HG03521 (cell line): ENCODE data around the gene LCN6.
"Not testable (repeated sequence)": the region's sequence is repeated elsewhere in the genome, so short reads cannot be mapped to it uniquely, and the experiment has no call there.

Source experiments
- ATAC-seq: cut with Tn5 transposase; IDR thresholded peaks from one replicate; pipeline ENCODE4 v1.9.1; 2021; ENCODE audit warnings: mild to moderate bottlenecking, moderate library complexity; ENCODE audit not compliant: unreplicated experiment

The LCN6 gene

DNA sequence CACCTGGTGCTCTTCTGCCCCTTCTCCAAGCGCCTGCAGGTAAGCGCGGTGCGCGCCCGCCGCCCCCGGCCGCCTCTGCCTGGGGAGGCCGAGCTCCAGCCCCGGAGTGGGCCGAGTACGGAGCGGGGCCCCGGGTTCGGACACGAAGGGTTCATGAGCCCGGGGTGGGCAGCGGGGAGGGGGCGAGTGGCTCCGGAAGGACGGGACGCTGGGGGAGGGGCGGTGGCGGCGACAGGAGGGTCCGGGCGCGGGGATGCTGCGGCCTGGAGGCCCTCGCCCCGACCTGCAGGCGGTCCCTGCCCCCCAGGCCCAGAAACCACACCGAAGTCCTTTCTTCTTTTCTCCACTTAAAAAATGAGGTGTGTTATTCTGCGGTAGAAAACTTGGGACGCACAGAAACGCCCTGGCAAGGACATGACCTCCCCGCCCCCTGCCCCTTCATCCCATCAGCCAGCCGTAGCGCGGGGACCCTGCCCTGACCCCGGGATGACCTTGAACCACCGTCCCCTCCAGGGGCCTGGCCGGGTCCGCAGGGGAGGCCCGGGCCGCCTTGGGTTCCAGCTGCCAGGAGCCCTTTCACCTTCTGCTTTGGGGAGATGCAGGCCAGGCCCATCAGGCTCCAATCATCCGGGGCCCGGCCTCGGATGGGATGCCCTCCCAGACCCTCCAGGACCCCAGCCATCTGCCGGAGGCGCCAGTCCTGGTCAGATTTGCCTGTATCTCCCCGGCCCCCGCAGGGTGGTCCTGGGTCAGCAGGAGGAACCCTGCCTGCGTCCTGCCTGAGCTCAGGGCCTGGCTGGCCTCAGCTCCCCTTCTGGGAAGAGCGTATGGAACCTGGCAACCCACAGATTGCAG is 35.4 kb downstream of the LCN6 start:
- no peak for ATAC-seq

DNA sequence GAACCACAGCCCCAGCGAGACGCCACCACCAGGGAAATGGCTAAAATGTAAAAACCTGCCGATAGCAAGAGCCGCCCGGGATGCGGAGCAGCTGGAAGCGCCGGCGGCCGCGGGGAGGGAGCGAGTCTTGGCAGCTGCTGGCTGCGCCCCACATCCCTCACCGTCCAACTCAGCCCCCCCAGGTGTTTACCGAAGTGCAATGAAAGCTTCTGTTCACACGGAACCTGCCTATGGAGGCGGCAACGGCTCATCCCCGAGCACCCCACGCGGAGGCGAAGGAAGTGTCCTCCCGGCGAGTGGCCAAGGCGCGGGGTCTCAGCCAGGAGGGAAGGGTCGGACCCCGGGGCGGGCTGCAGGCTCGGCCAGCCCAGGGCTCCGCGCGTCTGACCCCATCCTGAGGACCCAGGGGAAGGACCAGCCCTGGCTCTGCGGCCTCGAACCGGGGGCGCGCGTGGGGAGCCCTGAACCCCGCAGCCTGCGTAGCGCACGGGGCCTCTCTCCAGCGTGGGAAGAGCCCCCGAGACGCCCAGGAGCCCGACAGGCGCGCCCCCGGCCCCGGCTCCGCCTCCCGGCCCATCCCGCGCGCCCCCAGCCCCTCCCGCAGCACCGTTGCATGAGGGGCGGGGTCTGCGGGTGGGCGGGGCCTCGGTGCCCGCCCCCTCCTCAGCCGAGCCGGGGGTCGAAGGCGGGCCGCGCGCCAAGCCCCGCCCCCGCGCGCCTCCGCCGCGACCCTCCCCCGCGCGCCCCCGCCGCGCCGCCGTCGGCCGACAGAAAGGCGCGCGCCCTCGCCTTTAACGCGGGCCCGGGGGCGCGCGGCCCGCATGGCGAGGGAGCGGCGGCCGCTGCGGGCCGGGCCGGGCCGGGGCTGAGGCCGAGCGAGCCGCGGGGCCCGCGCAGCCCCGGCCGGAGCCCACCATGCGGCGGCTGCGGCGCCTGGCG is 36.3 kb downstream of the LCN6 start, which contains the start of gene DIPK1B:
TSS of gene DIPK1B (plus strand) at position 822 of the 939 bp plus-strand sequence. CDS start at position 916, 94 bp downstream.
- ATAC-seq, result no peak

DNA sequence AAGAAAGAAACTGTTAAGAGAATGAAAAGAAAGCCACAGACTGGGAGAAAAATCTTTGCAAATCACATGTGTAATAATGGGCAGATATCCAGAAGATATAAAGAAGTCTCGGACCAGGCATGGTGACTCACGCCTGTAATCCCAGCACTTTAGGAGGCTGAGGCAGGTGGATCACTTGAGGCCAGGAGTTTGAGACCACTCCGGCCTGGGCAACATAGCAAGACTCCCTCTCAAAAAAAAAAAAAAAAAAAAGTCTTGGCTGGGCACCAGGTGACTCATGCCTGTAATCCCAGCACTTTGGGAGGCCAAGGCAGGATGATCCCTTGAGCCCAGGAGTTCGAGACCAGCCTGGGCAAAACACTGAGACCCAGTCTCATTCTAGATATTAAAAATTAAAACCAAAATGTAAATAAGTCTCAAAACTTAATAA is 37.1 kb downstream of the LCN6 start:
- not testable (repeated sequence) for ATAC-seq

DNA sequence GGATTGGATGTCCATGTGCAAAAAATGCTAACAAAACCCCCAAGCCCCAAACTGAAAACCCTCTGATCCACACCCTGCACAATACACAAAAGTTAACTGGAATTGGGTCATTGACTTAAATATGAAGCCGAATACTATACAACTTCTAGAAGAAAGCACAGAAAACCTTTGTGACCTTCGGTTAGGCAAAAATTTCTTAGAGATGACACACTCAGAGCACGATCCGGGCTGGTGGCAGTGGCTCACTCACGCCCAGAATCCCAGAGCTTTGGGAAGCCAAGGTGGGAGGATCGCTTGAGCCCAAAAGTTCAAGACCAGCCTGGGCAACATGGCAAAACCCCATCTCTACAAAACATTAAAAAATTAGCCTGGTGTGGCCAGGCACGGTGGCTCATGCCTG is 37.8 kb downstream of the LCN6 start:
- no peak for ATAC-seq

DNA sequence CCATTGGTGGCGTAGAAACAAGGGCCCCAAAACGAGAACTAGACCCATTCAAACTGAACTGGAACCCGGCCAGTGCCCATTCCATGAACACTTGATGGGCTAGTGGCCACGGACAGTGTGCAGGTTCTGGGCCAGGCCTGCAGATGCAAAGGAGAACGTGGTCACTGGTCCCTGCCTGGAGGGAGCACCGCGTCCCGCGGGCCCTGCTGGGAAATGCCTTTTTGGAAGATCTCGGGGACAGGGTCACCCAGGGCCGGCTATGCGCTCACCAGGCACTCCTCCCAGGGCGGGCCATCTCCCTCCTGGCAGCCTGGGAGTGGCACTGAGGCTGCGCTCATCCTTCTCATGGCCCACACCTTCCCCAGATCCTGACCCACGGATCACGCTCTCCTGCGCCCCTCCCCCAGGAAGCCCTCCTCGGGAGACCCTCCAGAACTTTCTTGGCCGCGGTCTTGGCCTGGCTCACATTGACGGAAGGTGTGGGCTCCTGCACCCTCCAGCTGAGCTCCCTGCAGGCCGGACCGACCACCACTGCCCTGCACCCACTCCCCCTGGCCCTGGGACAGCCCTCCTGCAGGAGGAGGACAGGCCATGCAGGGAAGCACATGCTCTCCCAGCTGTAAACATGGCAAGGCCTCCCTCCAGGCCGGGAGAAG is 38.7 kb downstream of the LCN6 start:
- no peak for ATAC-seq

DNA sequence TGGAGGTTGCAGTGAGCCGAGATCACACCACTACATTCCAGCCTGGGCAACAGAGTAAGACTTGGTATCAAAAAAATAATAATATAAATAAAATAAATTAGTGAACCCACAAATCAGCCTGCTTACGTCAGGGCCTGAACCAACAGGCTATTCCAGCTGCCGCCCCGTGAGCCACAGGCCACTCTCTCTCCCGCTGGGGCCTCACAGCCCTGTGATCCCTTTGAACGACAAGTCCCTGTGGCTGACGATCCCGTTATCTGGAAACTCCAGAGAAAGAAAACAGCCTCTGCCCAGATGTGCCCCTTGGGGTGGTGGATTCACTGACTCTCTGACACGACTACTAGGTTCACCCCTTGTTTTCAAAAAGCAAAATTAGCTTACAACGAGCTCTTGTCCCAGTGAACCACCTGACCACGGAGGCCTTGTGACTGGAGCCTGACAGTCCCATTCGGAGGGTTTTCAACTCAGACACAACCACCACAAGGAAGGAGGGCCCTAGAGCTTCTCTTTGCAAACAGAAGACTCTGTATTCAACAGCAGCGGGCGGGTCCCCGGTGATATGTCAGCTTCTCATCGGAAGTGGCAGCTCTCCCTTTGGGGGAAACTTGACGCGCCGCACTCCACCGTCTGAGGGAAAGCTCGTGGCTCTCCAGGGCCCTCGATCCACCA is 40.3 kb downstream of the LCN6 start:
- no peak for ATAC-seq

DNA sequence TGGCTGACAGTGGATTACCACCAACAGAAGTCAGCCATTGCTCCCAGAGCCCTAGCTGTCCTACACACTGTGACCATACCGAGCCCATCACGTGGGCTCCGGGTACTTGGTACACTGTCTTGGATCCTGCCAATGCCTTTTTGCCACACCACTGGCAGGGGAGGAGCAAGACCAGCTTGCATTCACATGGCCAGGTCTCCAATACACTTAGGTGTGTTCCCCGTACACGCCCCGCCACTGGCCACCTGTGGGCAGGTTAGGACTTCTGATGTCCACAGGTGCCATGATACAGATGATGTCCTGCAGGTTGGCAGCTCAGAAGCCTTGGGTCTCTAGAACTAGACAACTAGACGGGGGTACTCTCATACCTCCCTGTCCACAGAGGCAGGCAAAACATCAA is 41.3 kb downstream of the LCN6 start:
- ATAC-seq, result no peak

DNA sequence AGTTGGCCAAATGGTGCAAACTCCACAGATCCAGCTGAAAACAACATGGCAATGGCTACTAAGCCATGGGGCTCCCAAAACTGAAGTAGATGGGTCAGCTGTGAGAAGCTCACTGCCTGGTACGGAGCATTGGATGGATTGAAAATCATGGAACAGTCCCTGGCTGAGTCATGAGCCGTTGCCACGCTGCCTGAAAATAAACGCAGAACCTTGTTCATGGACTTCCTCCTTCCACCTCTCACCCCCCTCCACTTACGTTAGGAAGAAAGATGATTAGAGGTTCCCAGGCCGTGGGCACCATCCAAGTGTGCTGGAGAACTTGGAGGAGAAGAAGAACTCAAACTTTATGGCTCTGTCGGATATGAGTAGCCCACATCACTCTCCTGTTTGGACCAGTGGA is 42.8 kb downstream of the LCN6 start:
- ATAC-seq, result no peak

DNA sequence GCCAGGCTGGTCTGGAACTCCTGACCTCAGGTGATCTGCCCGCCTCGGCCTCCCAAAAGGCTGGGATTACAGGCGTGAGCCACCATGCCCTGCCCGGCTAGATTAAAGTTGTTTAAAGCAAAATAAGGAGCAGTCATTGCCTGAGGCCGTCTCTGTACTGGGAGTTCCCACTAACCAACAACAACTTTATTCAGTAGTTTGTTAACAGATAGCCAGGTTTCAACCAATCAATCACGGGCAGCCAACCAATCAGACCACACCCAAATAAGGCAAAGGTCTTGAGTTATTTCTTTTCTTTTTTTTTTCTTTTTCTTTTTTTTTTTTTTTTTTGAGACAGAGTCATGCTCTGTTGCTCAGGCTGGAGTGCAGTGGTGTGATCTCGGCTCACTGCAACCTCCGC is 43.6 kb downstream of the LCN6 start:
- ATAC-seq, result not testable (repeated sequence)

DNA sequence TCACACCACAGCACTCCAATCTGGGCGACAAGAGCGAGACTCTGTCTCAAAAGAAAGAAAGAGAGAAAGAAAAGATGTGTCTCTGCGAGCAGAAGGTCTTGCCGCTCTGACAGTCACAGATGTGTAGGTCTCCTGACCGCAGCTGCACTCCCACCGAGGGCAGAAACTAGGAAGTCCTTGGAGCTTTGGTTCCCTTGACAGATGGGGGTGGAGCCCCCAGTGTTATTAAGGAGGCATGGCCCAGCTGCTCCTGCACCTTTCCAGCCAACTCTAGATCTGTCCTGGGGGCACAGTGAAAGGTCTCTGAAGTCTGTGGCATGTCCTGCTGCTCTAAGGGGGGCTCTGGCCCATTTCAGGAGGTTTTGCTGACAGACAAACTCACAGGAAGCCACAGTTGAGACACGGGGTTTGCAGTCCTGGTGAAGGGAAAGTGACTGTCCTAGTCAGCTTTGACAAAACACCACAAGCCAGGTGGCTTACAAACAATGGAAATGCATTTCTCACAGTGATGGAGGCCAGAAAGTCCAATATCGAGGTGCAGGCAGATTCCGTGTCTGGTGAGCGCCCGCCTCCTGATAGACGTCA is 45.0 kb downstream of the LCN6 start:
- no peak for ATAC-seq

DNA sequence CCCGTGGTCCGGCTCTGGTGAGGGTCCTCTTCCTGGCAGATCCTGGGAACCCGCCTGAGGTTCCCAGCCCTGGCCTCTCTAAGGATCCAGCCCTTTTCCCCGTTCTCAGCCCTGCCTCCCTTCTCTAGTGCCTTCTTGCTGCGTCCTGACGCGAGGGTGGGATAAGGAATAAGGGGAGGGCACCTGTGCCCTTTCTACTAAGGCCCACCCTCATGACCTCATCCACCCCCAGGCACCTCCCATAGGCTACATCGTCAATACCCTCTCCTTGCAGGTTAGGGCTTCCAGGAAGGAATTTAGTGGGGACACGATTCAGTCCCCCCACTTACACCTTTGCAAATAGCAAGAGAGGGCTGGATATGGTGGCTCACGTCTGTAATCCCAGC is 46.7 kb downstream of the LCN6 start:
- no peak for ATAC-seq

DNA sequence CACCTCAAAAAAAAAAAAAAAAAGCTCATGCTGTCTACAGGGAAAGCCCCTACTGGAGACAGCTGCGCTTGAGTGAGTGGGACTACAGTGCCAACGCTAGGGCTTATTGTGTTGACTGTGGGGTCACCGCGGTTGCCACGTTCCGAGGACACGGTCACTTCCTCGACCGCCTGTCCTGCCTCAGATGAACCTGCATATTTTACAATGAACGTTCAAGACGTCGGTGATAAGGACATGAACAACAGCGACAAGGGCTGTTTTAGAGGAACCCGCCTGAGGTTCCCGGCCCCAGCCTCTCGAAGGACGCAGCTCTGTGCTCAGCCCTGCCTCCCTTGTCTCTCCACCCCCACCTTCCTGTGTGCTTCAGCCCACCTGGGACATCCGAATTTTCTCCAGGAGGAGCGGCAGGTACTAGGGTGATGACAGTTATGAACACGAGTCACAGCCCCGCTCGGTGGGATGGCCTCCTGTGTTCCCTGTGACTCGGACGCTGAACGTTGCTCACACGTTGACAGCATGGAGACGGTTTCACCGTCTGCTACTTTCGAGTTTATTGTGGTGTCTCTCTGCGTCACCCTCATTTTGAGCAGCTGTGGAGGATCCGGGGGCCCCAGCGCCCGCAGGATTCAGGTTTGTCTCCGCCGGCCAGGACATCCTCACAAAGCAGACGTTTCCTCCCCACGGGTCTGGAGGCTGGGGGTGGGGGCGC is 47.2 kb downstream of the LCN6 start:
- ATAC-seq, result no peak

DNA sequence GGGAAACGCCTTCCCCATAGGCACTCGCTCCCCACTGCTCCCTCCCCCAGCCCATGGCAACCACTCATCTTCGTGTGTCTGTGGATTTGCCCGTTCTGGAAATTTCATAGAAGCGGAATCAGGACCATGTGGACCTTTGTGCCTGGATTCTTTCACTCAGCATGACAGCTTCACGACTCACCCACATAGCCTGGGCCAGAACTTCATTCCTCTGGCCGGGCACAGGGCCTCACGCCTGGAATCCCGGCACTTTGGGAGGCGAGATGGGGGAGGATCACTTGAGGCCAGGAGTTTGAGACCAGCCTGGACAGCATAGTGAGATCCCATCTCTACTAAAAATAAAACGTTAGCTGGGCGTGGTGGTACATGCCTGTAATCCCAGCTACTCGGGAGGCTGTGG is 48.0 kb downstream of the LCN6 start:
- no peak for ATAC-seq

DNA sequence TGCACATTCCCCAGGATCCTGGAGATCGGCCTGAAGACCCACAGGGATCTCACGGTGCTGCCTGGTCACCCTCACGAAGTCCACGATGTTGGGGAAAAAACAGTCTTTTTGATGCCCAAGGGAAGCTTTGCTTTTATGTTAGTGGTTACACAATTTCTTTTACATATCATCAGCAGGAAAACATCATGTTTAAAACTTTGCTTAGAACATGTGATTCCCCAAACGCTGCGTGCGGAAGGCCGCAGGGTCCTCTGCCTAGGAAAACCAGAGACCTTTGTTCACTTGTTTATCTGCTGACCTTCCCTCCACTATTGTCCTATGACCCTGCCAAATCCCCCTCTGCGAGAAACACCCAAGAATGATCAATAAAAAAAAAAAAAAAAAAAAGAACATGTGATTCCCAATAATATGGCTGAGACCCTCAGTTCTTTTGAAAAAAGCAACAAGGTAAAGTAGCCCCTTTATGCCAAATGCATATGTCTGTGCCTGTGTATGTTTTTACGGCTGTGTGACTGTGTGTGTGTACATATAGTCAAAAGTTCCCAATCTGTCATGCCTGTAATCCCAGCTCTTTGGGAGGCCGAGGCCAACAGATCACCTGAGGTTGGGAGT is 49.6 kb downstream of the LCN6 start:
- ATAC-seq, result no peak

DNA sequence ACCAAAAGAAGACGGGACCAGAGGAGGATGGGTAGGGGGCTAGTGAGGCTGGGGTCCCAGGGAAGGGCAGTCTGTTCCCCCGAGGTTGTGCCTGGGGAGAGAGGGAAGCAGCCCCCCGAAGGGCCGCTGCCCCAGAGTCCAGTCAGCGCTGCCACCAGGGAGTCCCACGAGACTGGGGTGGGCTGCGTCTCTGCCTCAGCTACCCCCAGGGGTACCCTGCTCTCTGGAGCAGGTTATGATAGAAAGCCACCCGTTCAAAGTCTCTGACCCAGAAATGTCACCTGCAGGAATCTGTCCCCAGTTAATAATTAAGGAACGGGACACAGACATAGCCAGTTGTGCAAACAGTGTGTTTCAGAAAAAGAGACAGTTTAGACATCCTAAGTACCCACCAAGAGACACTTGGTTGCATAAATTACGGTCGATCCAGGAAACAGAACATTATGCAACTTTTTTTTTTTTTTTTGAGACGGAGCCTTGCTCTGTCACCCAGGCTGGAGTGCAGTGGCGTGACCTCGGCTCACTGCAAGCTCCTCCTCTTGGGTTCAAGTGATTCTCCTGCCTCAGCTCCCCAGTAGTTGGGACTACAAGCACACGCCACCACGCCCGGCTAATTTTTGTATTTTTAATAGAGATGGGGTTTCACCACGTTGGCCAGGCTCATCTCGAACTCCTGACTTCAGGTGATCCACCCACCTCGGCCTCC is 50.4 kb downstream of the LCN6 start:
- ATAC-seq, result no peak

DNA sequence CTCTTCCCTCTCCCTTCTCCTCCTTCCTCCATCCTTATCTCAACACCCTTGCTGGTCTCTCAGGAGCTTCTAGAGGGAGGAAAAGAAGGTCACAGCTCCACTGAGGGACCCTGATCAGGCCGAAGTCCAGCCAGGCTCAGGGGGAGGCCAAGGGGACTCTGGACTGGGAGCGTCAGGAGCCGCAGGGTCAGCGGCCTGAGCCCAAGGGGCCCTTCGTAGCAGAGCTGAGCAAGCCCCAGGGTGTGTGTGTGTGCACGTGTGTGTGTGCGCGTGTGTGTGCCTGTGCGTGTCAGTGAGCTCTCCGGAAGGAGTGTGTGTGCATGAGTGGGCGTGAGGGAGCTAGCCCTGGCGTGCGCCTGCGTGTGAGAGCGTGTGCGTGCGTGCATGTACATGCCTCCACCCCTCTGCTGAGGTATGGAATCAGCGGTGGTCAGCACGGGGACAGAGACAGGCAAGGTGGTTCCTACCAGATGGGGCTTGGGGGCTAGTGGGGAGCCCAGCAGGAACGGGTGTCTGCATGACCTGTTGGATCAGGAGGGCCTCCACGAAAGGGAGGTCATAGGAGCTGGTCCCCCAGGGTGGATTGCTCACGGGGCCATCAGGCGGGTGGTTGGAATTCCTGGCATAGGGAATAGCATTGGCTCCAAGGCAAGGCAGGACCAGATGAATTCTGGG is 51.0 kb downstream of the LCN6 start:
- ATAC-seq, result no peak

DNA sequence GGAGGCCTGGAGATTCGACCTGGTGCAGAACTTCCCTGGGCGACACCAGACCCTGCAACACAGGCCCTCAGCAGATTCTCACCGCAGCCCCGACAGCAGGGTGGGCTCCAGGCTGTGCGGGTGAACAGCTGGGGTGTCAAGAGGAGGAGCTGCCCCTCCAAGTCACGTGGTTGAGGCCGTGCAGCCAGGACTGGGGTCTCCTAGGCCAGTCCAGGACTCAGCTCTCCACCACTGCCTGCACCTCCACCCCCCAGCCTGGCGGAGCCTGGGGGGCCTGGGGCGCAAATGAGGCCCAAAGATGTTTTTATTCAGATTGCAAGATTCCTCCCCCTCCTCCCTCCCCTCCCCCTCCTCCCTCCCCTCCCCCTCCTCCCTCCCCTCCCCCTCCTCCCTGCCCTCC is 51.8 kb downstream of the LCN6 start:
- ATAC-seq, result no peak

DNA sequence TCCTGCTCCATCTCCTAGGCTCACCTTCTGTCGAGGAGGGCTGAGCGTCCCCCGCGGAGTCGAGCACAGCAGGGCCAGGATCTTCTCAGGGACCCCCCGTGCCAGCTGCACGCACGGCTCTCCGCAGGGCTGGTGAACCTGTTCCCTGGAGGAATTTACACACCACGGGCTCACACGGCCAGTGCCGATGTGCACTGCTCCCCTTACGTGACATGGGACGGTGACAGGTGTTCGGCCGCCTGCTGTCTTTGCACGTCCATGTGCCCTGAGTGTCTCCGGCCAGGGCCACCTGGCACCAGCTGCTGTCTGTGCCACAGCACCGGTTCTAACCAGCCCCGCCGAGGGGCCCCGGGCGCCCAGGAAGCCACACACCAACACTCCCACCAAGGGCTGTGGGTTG is 52.4 kb downstream of the LCN6 start:
- no peak for ATAC-seq
